ENCODE measurements around the gene FIBCD1. TPM values are rescaled to one million over a fixed set of nuclear protein-coding genes. Genes with fewer than 3 reads are reported as not detected.
"Not testable (repeated sequence)": the region's sequence is repeated elsewhere in the genome, so short reads cannot be mapped to it uniquely, and the experiment has no call there.

Gene FIBCD1
- total RNA-seq, 1 donor from 2014 or later = 0.29 TPM

DNA sequence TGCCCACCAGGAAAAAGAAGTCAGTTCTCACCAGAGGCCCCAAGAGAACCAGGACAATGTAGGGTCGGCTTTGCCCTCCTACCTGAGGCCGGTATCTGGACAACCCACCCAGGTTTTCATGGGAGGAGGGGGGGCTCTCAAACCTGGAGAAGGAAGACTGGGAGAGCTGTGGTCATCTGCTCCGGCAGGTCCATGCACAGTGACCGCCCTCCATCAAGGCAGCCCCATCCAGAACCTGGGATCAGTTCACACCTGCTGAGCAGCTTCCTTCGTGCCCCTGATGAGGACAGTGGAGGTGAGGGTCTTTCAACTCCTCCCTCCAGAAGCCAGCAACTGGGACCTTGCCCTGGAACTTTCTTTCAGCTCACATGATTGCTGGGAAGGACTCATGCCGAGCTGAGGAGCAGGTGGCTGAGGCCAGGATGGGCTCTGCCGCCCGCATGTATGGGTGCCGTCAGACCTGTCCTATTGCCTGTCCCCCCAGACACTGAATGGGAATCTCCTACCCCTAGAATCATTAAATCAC is 20.8 kb upstream of the FIBCD1 start:
- TF ChIP-seq, protein P1, sequence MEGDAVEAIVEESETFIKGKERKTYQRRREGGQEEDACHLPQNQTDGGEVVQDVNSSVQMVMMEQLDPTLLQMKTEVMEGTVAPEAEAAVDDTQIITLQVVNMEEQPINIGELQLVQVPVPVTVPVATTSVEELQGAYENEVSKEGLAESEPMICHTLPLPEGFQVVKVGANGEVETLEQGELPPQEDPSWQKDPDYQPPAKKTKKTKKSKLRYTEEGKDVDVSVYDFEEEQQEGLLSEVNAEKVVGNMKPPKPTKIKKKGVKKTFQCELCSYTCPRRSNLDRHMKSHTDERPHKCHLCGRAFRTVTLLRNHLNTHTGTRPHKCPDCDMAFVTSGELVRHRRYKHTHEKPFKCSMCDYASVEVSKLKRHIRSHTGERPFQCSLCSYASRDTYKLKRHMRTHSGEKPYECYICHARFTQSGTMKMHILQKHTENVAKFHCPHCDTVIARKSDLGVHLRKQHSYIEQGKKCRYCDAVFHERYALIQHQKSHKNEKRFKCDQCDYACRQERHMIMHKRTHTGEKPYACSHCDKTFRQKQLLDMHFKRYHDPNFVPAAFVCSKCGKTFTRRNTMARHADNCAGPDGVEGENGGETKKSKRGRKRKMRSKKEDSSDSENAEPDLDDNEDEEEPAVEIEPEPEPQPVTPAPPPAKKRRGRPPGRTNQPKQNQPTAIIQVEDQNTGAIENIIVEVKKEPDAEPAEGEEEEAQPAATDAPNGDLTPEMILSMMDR (conservative IDR thresholded peaks at IDR 0.05; ENCODE audit: low read depth, low read length) = no peak
- no peak overlapping the region for H3K4me3 ChIP-seq (ENCODE audit: low read depth, low read length)
- no peak for DNase-seq (ENCODE audit: low read depth)

GRCh38 chr9:130958564-130958963 is 19.5 kb upstream of the FIBCD1 start:
- H3K4me3 ChIP-seq (ENCODE audit: low read depth, low read length); DNase-seq (ENCODE audit: low read depth): not testable (repeated sequence)

- no peak overlapping the region for H3K4me3 ChIP-seq (ENCODE audit: low read depth, low read length)
- DNase-seq (ENCODE audit: low read depth) = no peak
- TF ChIP-seq, protein P1 (conservative IDR thresholded peaks at IDR 0.05; ENCODE audit: low read depth, low read length) = no peak
Measured at GRCh38 chr9:130957451-130958203, 18.6 kb upstream of the FIBCD1 start.

DNA sequence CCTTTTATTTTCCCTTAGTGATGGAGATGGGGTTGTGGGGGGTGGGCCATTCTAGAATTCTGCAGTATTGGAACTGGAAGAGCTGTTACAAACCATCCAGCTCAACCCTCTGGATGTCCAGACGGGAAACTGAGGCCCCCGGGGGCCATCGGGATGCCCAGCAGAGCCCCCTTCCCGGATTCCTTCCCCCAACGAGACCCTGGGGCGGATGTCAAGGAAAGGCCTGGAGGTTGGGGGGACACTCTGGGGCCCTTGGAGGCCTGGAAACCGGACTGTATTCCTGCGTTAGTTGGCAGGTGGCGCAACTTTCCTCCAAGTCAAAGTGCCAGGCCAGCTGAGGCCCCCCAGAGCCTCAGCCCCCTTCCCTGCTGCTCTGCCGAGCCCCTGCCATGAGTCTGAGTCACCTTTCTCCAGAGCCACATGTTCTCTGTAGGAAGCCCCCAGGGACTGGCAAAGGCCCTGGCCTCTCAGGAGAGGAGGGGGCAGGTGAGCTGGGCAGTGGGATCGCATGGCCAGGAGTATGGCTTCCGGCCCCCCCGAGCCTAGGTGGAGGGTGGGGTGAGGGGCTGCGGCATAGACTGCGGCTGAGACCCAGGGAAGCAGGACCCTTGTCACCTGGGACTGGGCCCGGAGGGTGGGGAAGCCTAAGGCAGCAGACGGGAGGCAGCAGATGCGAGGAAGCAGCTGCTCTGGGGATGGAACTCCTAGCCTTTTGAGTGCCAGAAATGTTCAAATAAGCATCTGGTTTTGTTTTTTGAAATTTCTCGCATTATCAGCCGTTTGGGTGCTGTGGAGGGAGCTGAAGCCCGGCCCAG is 17.8 kb upstream of the FIBCD1 start:
- TF ChIP-seq, protein P1 (conservative IDR thresholded peaks at IDR 0.05; ENCODE audit: low read depth, low read length) = no peak
- DNase-seq (ENCODE audit: low read depth) = no peak
- no peak overlapping the region for H3K4me3 ChIP-seq (ENCODE audit: low read depth, low read length)

DNA sequence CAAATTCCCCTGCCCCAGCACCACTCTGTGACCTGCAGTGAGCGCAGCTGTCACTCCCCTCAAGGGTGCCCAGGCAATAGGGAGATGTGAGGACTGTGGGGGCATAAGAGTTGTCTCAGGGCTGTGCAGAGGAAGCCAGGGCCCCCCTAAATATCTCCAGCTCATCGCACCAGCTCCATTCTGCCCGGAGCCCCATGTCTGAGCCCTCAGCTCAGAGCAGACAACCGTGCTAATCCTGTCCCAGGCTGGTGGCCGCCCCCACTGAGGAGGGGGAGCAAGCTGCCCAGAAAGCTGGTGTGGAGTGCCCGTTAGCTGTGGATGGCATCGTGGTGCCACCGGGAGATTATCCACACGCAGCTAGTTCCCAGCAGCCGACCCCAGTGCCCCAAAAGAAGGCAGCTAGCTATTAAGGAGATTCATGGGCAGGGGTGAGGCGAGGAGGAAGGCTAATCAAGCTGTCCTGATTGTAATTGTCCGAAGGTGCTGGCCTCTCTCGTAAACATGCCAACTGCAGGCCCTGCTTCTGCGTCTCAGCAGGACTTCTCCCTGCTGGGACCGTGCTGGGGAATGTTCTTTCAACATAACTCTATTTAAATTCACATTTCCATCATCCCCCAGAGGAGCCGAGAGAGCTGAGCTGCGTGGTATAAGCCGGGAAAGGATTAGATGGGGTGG is 17.0 kb upstream of the FIBCD1 start:
- TF ChIP-seq, protein P1 (conservative IDR thresholded peaks at IDR 0.05; ENCODE audit: low read depth, low read length) = no peak

DNA sequence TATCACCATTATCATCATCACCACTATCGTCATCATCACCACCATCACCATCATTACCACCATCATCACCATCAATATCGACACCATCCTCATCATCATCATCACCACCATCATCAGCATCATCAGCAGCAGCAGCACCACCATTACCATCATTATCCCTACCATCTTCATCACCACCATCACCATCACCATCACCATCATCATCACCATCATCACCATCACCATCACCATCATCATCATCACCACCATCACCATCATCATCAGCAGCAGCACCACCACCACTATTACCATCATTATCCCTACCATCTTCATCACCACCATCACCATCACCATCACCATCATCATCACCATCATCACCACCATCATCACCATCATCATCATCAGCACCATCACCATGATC is 15.9 kb upstream of the FIBCD1 start:
- DNase-seq (ENCODE audit: low read depth); H3K4me3 ChIP-seq (ENCODE audit: low read depth, low read length): not testable (repeated sequence)

More for the DNA sequence above, 17.0 kb upstream of the FIBCD1 start:
- no peak for DNase-seq (ENCODE audit: low read depth)
- no peak overlapping the region for H3K4me3 ChIP-seq (ENCODE audit: low read depth, low read length)

- DNase-seq (ENCODE audit: low read depth) = no peak
- TF ChIP-seq, protein P1 (conservative IDR thresholded peaks at IDR 0.05; ENCODE audit: low read depth, low read length) = no peak
Measured at GRCh38 chr9:130954317-130954716, 15.3 kb upstream of the FIBCD1 start.

More at GRCh38 chr9:130954317-130954716, 15.3 kb upstream of the FIBCD1 start:
- H3K4me3 ChIP-seq (ENCODE audit: low read depth, low read length) = no peak overlapping the region
